GM12872 (cell line): ENCODE measurements around the gene PHRF1.

Experiments used
- TF ChIP-seq, protein P1 (sequence below): IDR thresholded peaks from 3 replicates; pipeline ENCODE4 v1.5.1; 2011; ENCODE audit warnings: low read depth, mild to moderate bottlenecking, low read length, moderate library complexity; ENCODE audit not compliant: insufficient read depth

The PHRF1 gene

DNA sequence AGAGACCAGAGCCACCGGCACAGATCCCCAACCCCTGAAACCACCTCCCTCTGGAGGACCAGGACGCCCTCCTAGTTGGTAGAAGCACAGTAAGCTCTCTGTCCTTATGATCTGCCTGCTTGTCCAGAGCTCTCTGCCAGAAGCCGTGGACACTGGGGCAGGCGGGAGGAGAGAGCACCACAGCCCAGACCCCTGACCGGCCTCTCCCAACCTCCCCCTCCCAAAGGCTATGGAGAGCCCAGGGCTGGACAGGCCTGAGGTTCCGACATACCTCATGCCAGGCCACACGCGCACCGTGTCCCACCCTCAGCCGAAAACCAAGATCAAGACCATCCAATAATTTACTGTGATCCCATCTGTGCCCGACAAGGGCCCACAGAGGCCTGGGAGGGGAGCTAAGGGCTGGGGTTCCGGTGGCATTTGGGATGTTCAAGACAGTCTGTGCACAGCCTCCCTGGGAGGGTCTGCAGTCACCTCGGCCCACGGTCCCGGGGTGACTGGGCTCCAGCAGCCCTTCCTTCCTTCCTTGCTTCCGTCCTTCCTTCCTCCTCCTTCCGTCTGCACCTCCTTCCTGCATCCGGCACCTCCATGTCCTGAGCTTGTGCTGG lies 44.2 kb upstream of the PHRF1 start:
- TF ChIP-seq, protein P1, sequence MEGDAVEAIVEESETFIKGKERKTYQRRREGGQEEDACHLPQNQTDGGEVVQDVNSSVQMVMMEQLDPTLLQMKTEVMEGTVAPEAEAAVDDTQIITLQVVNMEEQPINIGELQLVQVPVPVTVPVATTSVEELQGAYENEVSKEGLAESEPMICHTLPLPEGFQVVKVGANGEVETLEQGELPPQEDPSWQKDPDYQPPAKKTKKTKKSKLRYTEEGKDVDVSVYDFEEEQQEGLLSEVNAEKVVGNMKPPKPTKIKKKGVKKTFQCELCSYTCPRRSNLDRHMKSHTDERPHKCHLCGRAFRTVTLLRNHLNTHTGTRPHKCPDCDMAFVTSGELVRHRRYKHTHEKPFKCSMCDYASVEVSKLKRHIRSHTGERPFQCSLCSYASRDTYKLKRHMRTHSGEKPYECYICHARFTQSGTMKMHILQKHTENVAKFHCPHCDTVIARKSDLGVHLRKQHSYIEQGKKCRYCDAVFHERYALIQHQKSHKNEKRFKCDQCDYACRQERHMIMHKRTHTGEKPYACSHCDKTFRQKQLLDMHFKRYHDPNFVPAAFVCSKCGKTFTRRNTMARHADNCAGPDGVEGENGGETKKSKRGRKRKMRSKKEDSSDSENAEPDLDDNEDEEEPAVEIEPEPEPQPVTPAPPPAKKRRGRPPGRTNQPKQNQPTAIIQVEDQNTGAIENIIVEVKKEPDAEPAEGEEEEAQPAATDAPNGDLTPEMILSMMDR: no peak

DNA sequence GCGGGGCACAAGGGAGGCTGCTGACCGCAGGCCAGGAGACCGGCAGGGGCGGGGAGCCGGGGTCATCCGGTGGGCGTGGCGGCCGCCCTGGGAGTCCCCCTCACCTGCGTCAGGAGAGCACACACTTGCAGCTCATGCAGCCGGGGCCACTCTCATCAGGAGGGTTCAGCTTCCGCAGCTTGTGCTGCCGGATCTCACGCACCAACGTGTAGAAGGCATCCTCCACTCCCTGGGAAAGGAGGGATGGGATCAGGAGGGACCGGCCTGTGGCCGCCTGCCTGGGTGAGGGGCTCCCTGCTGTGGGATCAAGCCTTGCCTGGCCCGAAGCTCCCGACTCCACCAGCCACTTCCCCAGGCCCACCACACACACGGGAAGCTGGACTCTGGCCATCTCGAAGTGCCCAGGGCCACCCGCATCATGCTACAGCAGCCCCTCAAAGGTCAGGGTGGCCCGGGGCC lies 43.7 kb upstream of the PHRF1 start:
- TF ChIP-seq, protein P1: no peak

DNA sequence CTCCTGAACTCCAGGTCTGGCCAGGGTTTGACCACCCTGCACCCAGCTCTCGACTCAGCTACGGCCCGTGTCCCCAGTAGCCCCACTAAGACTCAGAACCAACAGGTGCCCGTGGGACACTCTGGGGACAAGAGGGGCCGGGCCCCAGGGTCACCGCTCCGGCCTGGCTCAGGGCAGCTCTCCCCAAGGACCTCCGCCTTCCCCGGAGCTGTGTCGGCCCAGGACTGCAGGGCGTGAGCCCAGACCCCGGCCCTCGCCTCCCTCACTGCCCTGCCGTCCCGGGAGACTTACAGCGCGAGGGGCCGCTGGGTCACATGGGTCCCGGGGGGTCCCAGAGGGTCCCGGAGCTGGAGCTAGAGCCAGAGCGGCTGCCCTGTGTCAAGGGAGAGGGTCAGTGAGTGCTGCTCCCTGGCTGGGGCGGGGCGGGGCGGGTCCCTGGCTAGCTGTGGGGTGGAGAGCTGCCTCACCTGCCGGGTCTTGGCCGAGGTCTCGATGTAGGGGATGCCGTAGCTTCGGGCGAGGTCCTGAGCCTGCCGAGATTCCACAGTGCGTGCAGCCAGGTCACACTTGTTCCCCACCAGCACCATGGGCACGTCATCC lies 43.2 kb upstream of the PHRF1 start:
- TF ChIP-seq, protein P1: no peak

DNA sequence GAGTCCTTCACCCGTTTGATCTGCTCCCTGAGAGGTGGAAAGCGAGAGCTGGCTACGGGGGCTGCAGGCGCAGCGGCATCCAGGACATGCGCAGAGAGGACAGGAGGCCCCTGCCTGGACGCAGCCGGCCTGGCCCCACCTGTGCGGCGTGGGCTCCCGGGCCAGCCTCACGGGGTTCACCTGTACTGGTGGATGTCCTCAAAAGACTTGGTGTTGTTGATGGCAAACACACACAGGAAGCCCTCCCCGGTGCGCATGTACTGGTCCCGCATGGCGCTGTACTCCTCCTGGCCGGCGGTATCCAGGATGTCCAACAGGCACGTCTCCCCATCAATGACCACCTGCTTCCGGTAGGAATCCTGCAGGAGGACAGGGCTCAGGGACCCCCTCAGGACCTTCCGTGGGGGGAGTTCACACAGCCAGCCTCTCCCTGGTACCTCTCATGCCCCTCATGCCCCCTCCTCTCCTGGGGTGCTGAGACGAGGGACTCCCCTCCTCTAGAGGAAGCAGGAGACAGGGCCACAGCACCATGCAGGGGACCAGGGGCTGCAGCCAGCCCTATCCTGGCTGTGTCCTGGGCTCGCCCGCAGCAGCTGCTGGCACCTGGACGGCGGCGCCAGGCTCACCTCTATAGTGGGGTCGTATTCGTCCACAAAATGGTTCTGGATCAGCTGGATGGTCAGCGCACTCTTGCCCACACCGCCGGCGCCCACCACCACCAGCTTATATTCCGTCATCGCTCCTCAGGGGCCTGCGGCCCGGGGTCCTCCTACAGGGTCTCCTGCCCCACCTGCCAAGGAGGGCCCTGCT lies 42.5 kb upstream of the PHRF1 start:
- TF ChIP-seq, protein P1: no peak

DNA sequence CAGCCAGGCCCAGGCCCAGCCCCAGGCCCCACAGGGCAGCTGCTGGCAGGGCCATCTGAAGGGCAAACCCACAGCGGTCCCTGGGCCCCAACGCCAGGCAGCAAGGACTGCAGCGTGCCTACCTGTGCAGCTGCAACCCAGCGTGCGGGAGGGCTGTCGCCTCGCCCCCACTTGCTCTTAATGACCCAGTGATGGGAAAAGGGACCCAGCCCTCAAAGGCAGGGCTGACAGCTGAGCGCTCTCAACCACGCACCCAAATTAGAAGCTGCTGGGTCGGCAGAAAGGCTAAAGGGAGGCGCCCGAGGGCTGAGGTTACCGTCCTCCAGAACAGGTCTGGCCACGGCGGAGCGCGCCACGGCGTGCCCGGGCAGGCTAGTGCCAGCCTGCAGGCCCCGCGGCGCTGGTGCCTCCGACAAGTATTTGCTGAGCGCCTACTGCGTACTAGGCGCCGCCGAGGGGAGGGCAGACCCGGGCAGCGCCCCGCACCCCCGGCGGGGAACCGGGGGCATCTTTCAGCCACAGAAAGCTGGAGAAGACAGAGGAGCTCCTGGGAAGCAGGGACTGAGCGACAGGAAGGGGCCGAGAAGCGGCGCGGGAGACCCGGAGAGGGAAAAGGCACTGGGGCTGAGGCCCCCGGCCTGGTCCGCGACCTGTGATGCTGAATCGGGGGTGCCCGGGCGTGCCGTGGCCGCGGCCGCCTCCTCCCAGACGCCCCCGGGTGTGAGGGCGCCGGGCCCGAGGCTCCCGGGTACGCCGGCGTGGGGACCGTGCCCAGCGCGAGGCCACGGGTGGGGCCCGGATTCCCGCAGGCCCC lies 41.7 kb upstream of the PHRF1 start:
- TF ChIP-seq, protein P1: no peak

DNA sequence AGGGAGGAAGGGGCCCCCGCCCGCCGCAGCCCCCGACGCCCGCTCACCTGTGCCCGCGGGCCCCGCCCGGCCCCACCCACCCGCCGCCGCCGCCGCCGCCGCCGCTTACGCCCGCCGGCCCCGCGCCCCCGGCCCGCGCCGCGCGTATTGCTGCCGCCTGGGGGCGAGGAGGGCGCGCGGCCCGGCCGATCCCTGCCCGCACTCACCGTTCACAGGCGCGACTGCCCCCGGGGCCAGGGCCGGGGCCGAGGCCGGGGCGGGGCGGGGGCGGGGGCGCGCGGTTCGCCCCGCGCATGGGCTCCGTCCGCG lies 41.1 kb upstream of the PHRF1 start:
- TF ChIP-seq, protein P1: no peak
